ENCODE data around the gene EP400. TPM values are rescaled to one million over a fixed set of nuclear protein-coding genes. Genes with fewer than 3 reads are reported as not detected.

The EP400 gene, protein sequence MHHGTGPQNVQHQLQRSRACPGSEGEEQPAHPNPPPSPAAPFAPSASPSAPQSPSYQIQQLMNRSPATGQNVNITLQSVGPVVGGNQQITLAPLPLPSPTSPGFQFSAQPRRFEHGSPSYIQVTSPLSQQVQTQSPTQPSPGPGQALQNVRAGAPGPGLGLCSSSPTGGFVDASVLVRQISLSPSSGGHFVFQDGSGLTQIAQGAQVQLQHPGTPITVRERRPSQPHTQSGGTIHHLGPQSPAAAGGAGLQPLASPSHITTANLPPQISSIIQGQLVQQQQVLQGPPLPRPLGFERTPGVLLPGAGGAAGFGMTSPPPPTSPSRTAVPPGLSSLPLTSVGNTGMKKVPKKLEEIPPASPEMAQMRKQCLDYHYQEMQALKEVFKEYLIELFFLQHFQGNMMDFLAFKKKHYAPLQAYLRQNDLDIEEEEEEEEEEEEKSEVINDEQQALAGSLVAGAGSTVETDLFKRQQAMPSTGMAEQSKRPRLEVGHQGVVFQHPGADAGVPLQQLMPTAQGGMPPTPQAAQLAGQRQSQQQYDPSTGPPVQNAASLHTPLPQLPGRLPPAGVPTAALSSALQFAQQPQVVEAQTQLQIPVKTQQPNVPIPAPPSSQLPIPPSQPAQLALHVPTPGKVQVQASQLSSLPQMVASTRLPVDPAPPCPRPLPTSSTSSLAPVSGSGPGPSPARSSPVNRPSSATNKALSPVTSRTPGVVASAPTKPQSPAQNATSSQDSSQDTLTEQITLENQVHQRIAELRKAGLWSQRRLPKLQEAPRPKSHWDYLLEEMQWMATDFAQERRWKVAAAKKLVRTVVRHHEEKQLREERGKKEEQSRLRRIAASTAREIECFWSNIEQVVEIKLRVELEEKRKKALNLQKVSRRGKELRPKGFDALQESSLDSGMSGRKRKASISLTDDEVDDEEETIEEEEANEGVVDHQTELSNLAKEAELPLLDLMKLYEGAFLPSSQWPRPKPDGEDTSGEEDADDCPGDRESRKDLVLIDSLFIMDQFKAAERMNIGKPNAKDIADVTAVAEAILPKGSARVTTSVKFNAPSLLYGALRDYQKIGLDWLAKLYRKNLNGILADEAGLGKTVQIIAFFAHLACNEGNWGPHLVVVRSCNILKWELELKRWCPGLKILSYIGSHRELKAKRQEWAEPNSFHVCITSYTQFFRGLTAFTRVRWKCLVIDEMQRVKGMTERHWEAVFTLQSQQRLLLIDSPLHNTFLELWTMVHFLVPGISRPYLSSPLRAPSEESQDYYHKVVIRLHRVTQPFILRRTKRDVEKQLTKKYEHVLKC (N-terminal part only)
- total RNA-seq: 10 to 100 TPM in 1 of 2 donors, 1 to 10 TPM in 1; 8.3 to 10.3 TPM

DNA sequence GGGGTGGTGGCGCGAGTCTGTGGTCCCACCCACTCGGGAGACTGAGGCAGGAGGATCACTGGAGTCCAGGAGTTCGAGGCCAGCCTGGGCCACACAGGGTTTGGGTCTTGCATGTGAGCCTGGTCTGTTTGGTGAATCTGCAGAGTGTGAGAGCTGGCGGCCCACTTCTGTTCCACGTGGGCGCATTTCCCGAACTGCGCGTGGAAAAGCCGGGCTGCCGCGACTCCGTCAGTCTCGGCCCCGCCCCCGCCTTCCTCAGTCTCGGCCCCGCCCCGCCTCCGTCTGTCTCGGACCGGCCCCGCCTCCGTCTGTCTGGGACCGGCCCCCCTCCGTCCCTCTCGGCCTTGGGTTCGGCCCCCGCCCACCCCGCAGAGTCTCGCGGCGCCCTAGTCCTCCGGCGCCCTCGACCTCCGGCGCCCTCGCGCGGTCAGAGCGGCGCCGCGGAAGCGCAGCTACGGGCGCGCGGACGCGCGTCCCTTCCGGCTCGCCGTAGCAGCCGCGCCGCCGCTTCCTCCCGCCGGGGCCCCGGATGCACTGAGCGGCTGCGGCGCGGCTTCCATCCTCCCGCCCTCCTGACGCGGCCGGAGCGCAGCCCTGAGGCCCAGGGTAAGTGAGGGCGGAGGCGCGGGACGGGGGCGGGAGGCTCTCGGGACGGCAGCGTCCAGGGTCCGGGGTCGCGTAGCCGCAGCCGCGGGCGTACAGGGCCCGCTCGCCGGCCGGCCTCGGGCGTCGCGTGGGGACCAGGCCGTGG, at the start of gene EP400:
Gene EP400 (plus strand): TSS at position 512 of the 751 bp plus-strand sequence. CDS start 10,678 bp downstream, outside the sequence.

DNA sequence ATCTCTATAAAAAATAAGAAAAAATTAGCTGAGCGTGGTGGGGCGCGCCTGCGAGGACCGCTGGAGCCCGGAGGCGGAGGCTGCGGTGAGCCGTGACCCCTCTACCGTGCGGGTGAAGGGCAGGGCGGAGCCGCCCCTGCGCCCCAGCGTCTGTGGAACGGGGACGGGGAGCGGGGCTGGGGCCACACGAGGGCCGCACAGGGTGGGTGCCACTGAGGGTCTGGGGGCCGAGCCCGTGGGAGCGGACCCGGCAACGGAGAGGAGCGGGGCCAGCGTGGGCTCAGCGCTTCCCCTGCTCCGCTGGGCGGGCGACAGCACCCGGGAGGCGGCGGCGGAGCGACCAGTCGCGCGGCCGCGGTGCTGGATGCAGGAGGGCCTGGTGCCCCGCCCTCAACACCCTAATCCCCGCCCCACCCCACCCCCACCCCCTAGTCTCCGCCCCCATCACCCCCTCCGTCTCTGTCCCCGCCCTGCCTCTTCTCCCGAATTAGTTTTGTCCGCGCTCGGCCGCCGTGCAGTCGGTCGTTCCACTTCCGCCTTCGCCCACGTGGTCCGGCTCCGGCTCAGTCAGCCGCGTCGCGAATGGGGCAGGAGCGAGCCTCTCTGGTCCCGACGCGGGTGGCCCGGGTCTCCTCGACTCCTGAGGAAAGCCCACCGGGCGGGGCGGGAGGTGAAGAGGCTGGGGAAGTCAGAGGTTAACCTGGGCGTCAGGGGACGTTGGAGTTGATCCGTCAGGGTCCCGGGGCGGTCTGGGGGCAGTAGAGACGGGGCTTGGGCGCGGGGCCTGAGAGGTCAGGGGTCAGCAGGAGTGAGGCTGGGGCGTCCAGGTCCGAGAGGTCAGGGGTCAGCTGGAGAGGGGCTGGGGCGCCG, 20.8 kb upstream of the EP400 start, which contains the start of gene PUS1:
Gene PUS1 (plus strand): TSS at position 566 of the 870 bp plus-strand sequence. CDS start 447 bp downstream, outside the sequence.

Small RNA genes within 50 kb of the gene (small RNA-seq; reads per million reads assigned to genes)
- gene AC131009.3: 0 reads per million in 2 donors
- gene AC137590.2: 0 reads per million in 2 donors
- 1,350 to 1,764 reads per million in 2 donors for gene SNORA49

Other genes starting within 250 kb of the EP400 start
- gene SFSWAP, start 238.9 kb upstream of the EP400 start, total RNA-seq: 10 to 100 TPM; 23.7 to 26.3 TPM
- 100 to 1,000 TPM in 1 of 2 donors, 10 to 100 TPM in 1; 48.5 to 167 TPM for gene MMP17, start 121.5 kb upstream of the EP400 start, total RNA-seq
- 1 to 10 TPM; 4.3 to 9.3 TPM for gene ULK1, start 55.3 kb upstream of the EP400 start, total RNA-seq
- 10 to 100 TPM in 1 of 2 donors, 1 to 10 TPM in 1; 3.1 to 18.6 TPM for gene PUS1, start 20.7 kb upstream of the EP400 start, total RNA-seq
- gene DDX51, start 194.4 kb downstream of the EP400 start, total RNA-seq: 1 to 10 TPM; 6.7 to 8.9 TPM
- 10 to 100 TPM; 13.4 to 24.6 TPM for gene NOC4L, start 194.5 kb downstream of the EP400 start, total RNA-seq